Esophagus squamous epithelium (tissue), 5 donors: ENCODE data around the gene TRAPPC10. TPM values are rescaled to one million over a fixed set of nuclear protein-coding genes. Genes with fewer than 3 reads are reported as not detected.

Experiments
- DNase-seq: peaks from one replicate; lab custom pipeline; 2025; lab: John Stamatoyannopoulos, UW
- H3K27ac ChIP-seq, 4 donors: fragments of 200-600 bp; sonication (generic); one replicate each; pipeline ENCODE4 v1.5.1; 2016 to 2019; ENCODE audit warnings: mild to moderate bottlenecking in 1 of 4
- H3K27me3 ChIP-seq, 4 donors: fragments of 200-600 bp; sonication (generic); 1 replicate in 3 of 4; 2 replicates in 1 of 4; pipeline versions ENCODE4 v1.5.1 to v1.6.0; 2017 to 2021; ENCODE audit warnings: antibody characterized with exemption in 1 of 4
- H3K36me3 ChIP-seq, 3 donors: fragments of 200-600 bp; sonication (generic); one replicate each; pipeline ENCODE4 v1.5.1; 2016 to 2019
- H3K4me1 ChIP-seq, 3 donors: fragments of 200-600 bp; sonication (generic); one replicate each; pipeline ENCODE4 v1.5.1; 2017 to 2019
- H3K4me3 ChIP-seq, 4 donors: fragments of 200-600 bp; sonication (generic); 1 replicate in 3 of 4; 2 replicates in 1 of 4; pipeline ENCODE4 v1.5.1; 2016 to 2019; ENCODE audit warnings: mild to moderate bottlenecking in 2 of 4, moderate library complexity in 1 of 4
- H3K9me3 ChIP-seq, 3 donors: fragments of 200-600 bp; sonication (generic); one replicate each; pipeline ENCODE4 v1.5.1; 2016 to 2019
- POLR2A ChIP-seq, 4 donors: fragments of 450-650 bp; IDR thresholded peaks; one replicate each; pipeline ENCODE4 v1.6.1; 2017; ENCODE audit warnings: antibody characterized with exemption in 4 of 4, mild to moderate bottlenecking in 4 of 4, moderate library complexity in 3 of 4
- whole genome bisulfite sequencing, 2 donors: methylation state at CpG; one replicate each; pipeline ENCODE4 v1.1.5; 2018; 5-methylcytosine and 5-hydroxymethylcytosine counted together
- intact Hi-C: fragments of 100-400 bp; cut with DNase I; formaldehyde crosslinking; loops from one replicate; pipeline ENCODE4 v1.15.0; 2022
- total RNA-seq, 4 donors: library from RNA; depleted of rRNA; stranded (reverse); fragments of >200 nt; gene quantifications; one replicate each; pipeline ENCODE4 v1.1.0, GENCODE V29; 2016
- TF ChIP-seq, protein P1 (sequence below), 6 experiments: fragments of 450-650 bp in 4 of 6; fragments of 200-600 bp in 2 of 6; sonication (generic) in 2 of 6; IDR thresholded peaks; one replicate each; pipeline ENCODE4 v1.5.1; 2016 to 2019; ENCODE audit warnings: antibody characterized with exemption in 6 of 6, mild to moderate bottlenecking in 4 of 6, moderate library complexity in 4 of 6
- donor health status: DM: yes; HTN: yes; CAD: no.

Gene TRAPPC10
- total RNA-seq, 4 donors from 2014 or later: 16.8 to 26.6 (median 20.7) TPM

GRCh38 chr21:43968410-43969114 lies 43.5 kb upstream of the TRAPPC10 start:
- no peak for DNase-seq
- WGBS, 2 donors: 85 to 91% methylated on average over 5 to 6 of the region's 19 CpGs
- Histone ChIP-seq H3K36me3 (peaks cover 21 to 95% (median 30%) of the 10 kb centered on the region in 3 donors), H3K4me3 (no peak overlapping the region), H3K27ac (no peak overlapping the region), H3K4me1 (no peaks in the 10 kb centered on the region), H3K27me3 (no peaks in the 10 kb centered on the region), H3K9me3 (no peaks in the 10 kb centered on the region)
- TF ChIP-seq POLR2A (IDR thresholded peaks at IDR 0.05): no peak
- TF ChIP-seq, protein P1, sequence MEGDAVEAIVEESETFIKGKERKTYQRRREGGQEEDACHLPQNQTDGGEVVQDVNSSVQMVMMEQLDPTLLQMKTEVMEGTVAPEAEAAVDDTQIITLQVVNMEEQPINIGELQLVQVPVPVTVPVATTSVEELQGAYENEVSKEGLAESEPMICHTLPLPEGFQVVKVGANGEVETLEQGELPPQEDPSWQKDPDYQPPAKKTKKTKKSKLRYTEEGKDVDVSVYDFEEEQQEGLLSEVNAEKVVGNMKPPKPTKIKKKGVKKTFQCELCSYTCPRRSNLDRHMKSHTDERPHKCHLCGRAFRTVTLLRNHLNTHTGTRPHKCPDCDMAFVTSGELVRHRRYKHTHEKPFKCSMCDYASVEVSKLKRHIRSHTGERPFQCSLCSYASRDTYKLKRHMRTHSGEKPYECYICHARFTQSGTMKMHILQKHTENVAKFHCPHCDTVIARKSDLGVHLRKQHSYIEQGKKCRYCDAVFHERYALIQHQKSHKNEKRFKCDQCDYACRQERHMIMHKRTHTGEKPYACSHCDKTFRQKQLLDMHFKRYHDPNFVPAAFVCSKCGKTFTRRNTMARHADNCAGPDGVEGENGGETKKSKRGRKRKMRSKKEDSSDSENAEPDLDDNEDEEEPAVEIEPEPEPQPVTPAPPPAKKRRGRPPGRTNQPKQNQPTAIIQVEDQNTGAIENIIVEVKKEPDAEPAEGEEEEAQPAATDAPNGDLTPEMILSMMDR (IDR thresholded peaks at IDR 0.05): no peak
- intact Hi-C loops: no loop called here

DNA sequence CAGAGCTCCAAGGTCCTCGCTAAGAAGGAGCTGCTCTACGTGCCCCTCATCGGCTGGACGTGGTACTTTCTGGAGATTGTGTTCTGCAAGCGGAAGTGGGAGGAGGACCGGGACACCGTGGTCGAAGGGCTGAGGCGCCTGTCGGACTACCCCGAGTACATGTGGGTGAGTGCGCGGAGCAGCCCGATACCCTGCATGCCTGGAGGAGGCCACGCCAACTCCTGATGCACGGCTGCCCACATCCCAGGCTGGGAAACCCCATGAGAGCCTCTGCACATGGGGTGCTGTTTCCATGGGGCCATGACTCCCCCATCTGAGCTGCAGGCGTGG lies 43.0 kb upstream of the TRAPPC10 start:
- TF ChIP-seq, protein P1 (IDR thresholded peaks at IDR 0.05): no peak
- TF ChIP-seq POLR2A (IDR thresholded peaks at IDR 0.05): no peak
- H3K9me3 ChIP-seq: no peaks in the 10 kb centered on the region
- no peak for DNase-seq
- intact Hi-C loops: no loop called here
- H3K36me3 ChIP-seq: peaks cover 21 to 94% (median 32%) of the 10 kb centered on the region in 3 donors
- no peaks in the 10 kb centered on the region for H3K27me3 ChIP-seq
- H3K4me1 ChIP-seq: no peaks in the 10 kb centered on the region
- 83 to 85% methylated on average over 2 to 4 of the region's 17 CpGs for WGBS, 2 donors
- H3K4me3 ChIP-seq: no peak overlapping the region
- H3K27ac ChIP-seq: no peak overlapping the region

- Histone ChIP-seq H3K4me3 (no peak overlapping the region), H3K27me3 (no peaks in the 10 kb centered on the region), H3K36me3 (peaks cover 21 to 81% (median 26%) of the 10 kb centered on the region in 3 donors), H3K9me3 (no peaks in the 10 kb centered on the region), H3K27ac (no peak overlapping the region), H3K4me1 (peaks cover 4 to 7% (median 5%) of the 10 kb centered on the region in 3 donors)
- TF ChIP-seq, protein P1 (IDR thresholded peaks at IDR 0.05): no peak
- no peak for TF ChIP-seq POLR2A (IDR thresholded peaks at IDR 0.05)
- intact Hi-C loops: no loop called here
- no peak for DNase-seq
- WGBS, 2 donors: 89 to 97% methylated on average over 6 to 12 of the region's 18 CpGs
Measured at GRCh38 chr21:43970551-43970950, 41.6 kb upstream of the TRAPPC10 start.

- WGBS, 2 donors: 84 to 90% methylated on average over 6 to 7 of the region's 29 CpGs
- H3K4me3 ChIP-seq: no peak overlapping the region
- H3K4me1 ChIP-seq: peaks cover 4 to 9% (median 6%) of the 10 kb centered on the region in 3 donors
- no peaks in the 10 kb centered on the region for H3K9me3 ChIP-seq
- TF ChIP-seq POLR2A (IDR thresholded peaks at IDR 0.05): no peak
- TF ChIP-seq, protein P1 (IDR thresholded peaks at IDR 0.05): no peak
- intact Hi-C loops: no loop called here
- no peaks in the 10 kb centered on the region for H3K27me3 ChIP-seq
- no peak overlapping the region for H3K27ac ChIP-seq
- DNase-seq: no peak
- peaks cover 21 to 73% (median 26%) of the 10 kb centered on the region in 3 donors for H3K36me3 ChIP-seq
Measured at GRCh38 chr21:43971201-43971991, 40.7 kb upstream of the TRAPPC10 start.

- peaks cover 4 to 9% (median 6%) of the 10 kb centered on the region in 3 donors for H3K4me1 ChIP-seq
- WGBS, 2 donors: 95 to 97% methylated on average over 6 to 10 of the region's 11 CpGs
- H3K36me3 ChIP-seq: peaks cover 25 to 70% (median 26%) of the 10 kb centered on the region in 3 donors
- no peak for DNase-seq
- TF ChIP-seq, protein P1 (IDR thresholded peaks at IDR 0.05): no peak
- TF ChIP-seq POLR2A (IDR thresholded peaks at IDR 0.05): no peak
- intact Hi-C loops: no loop called here
- H3K27ac ChIP-seq: no peak overlapping the region
- H3K27me3 ChIP-seq: no peaks in the 10 kb centered on the region
- no peaks in the 10 kb centered on the region for H3K9me3 ChIP-seq
- H3K4me3 ChIP-seq: no peak overlapping the region
Measured at GRCh38 chr21:43971992-43972255, 40.2 kb upstream of the TRAPPC10 start.
